Germinal center (tissue), 1 donor: ENCODE data around the gene OR4C5.
"Not testable (repeated sequence)": the region's sequence is repeated elsewhere in the genome, so short reads cannot be mapped to it uniquely, and the experiment has no call there.

Experiments
- DNase-seq: peaks from one replicate; pipeline ENCODE4 v3.0.0; 2012; ENCODE audit warnings: mixed read lengths, low spot score

The OR4C5 gene

DNA sequence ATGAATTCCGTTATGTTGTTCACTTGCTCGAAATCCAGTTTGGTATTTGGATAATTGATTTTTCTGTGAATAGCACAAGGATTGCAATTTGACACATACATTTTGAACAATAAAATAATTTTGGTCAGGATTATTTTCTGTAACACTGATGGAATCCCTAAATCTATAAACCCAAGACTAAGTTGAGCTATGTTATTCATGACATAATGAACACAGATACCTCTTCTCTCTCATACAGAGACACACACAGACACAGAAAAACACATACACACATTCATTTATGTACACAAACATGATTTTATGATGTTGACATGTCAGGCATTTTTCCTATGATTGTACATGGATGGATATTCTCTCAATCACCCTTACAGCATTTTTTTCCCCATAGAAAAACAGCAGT, at the start of gene OR4C5:
Gene OR4C5, minus strand, starts transcription at position 101 of the 400 bp plus-strand sequence. Its CDS starts 0 bp downstream, at position 101.
- no peak for DNase-seq

DNA sequence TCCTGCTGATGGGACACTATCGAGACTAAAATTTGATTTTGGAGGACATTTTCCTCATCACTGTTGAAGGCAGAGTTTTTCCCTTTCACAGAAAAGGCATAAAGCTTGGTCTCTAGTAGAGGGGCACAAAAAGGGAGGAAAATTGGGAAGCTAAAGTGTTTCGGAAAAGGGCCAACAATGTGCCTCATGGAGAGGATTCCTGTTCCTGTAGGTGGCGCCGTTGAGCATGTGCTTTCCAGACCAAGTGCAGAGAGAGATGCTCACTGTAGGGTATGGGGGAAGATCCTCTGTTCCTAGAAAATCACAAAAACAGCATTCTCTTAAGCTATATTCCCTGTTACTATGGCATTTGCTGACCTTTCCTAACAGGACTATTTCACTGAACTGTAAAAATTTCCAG, 18.4 kb upstream of the OR4C5 start:
- DNase-seq, result no peak

DNA sequence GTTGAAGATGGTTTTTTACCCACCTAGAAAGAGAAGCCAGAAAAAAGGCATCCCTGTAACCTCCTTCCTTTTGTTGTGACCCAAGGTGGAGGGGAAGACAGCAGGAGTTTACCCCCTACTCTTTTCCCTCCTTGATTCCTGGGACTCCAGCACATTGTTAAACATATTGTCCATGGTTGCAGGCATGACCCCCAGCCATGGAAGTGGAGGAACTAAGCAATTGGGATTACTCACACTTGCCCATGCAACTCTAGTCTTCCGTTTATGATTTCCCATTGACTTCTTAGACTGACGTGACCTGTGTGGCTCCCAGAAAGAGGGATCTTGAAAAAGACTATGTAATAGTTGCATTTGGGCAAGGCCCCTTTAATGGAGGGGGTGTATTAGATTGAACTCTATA, 17.9 kb upstream of the OR4C5 start:
- DNase-seq, result not testable (repeated sequence)

DNA sequence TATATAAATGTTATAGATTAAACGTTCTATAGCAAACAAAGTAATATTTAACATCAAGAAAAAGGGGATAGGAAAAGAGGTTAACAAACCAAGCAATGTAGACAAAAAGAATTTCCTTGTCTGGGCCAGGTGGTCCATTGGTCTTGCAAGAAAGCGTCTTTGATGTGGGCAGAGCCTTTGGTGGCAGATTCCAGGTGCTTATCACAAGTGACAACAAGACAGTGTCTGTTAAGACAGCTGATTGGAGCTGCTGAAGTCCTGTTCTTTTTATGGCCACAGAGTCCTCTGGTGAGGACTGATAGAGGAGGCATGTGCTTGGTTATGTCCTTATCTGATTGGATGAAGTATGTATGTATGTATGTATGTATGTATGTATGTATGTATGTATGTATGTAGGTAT, 5.0 kb downstream of the OR4C5 start:
- not testable (repeated sequence) for DNase-seq

DNA sequence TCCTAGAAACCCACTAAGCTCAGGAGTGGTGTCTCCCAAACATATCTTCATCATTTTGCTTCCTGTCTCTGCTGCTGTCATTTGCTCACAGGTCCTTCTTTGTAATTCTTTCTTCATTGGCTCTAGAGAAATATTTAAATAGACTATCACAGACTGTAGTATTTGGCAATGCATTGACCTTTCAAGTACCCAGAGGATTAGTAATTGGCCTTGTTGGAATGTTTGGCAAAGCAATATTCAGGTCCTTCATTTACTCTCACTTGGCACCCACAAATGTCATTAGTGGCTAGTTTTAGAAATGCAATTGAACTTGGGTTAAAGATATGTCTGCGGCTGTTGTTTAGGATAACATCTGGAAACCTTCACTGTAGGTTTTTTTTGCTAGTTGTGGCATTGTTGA, 11.6 kb downstream of the OR4C5 start:
- no peak for DNase-seq

DNA sequence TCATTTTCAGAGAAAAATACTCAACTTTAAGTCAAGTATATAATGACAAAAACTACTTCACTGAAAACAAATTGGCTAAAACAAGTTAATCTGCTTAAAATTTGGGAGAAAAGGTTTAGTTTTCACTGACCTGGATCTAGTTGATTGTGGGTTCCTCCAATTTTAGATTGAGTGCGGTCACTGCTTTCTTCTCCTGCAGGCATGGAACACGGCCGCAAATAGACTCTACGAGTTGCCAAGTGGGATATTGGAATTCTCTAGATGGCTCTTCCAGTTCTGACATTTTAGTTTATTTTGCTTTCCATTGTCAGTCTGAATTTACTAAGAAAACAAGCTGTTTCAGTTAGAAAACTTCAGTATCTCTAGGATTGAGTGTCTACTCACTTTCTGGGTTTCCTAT, 12.3 kb downstream of the OR4C5 start:
- no peak for DNase-seq

DNA sequence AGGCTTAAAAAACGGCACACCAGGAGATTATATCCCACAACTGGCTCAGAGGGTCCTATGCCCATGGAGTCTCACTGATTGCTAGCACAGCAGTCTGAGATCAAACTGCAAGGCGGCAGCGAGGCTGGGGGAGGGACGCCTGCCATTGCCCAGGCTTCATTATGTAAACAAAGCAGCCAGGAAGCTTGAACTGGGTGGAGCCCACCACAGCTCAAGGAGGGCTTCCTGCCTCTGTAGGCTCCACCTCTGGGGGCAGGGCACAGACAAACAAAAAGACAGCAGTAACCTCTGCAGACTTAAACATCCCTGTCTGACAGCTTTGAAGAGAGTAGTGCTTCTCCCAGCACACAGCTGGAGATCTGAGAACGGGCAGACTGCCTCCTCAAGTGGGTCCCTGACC, 20.0 kb downstream of the OR4C5 start:
- not testable (repeated sequence) for DNase-seq

DNA sequence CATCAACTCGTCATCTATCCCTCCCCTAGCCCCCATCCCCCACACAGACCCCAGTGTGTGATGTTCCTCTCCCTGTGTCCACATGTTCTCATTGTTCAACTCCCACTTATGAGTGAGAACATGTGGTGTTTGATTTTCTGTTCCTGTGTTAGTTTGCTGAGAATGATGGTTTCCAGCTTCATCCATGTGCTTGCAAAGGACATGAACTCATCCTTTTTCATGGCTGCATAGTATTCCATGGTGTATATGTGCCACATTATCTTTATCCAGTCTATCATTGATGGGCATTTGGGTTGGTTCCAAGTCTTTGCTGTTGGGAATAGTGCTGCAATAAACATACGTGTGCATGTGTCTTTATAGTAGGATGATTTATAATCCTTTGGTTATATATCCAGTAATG, 23.8 kb downstream of the OR4C5 start:
- DNase-seq, result not testable (repeated sequence)

DNA sequence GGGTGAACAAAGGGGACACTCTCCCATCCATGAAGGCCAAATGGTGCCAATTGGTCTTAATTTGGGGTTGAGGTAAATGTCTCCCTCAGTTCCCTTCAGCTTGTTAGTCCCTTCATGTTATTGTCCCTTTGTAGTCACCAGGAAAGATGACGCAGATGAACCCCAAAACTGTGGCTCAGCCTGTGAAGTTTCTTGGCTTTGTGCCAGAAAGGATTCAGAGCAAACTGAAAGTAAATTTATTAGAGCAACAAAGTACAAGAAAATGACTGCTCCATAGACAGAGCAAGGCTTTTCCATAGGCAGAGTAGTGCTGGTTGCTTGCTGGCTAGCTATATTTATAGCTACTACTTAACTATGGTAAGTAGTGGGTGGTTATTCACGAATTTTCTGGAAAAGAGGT, 24.8 kb downstream of the OR4C5 start:
- no peak for DNase-seq

DNA sequence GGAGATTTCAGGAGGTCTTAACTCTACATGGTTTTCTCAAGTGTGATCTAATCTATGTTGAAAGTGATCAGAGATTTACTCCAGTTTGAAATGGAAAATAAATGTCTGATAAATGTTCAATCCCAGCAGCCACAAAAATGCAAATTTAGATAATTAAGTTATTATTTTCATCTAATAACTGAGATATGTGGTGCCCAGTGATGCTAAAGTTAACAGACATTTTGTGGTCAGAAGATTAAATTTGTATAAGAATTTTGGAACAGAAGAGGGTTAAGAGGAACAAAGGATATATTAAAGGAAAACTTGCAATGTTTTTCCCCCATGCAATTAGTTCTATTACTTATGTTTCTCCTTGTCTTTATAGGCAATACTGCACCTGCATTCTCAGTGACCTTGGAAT, 41.6 kb downstream of the OR4C5 start, which contains the start of gene OR4C3:
Gene OR4C3, plus strand, starts transcription at position 301 of the 400 bp plus-strand sequence. CDS start 102 bp downstream, outside the sequence.
- DNase-seq, result not testable (repeated sequence)

DNA sequence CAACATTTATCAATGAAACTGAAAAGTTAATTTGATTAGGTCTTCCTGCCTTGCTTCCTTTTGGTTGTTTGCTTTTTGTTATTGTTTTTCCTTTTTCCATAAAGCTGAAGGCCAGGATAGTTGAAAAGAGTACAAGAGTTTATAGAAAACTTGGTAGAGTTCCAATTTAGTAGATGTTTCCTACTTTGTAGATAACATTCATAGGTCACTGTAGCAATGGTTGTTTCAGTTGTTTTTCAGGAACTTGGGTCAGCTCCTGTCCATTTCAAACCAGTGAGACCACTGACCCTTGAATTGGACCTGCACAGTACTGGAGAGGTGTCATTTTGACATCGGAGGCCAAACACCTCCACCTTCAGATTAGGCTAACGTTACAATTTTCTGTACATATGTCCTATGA, 46.5 kb downstream of the OR4C5 start:
- not testable (repeated sequence) for DNase-seq
